ENCODE measurements around the gene FUCA1. TPM values are rescaled to one million over a fixed set of nuclear protein-coding genes. Genes with fewer than 3 reads are reported as not detected.

FUCA1 gene
- total and polyA plus RNA-seq, 2 of the 8 experiments (the other 6 are each of a cell fraction or from before 2014, with no cell fraction given): 5.9 to 6.4 TPM

DNA sequence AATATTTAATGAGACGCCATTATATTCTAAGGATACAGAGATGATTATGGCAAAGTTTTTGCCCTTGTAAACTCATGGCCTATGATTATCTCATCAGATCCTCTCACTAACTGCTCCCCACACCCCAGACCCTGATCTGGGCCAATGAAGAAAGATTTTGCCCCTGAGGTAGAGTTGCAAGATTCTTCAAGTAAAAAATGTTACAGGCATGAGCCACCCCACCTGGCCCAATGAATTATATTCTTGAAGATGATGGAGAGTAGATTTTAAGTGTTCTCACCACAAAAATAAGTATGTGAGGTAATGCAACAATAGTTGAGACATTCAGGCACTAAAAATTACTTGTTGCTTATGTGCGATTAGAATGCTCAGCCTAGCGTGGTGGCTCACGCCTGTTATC, 46.8 kb upstream of the FUCA1 start:
- TF ChIP-seq TEAD4 (IDR thresholded peaks at IDR 0.05; ENCODE audit: low read depth, low read length) (no peak), POLR2A (IDR thresholded peaks at IDR 0.05; ENCODE audit: control extremely low read depth in 1 of 2, low read depth in 2 of 2, low read length in 2 of 2) (no peak), EGR1 (IDR thresholded peaks at IDR 0.05; ENCODE audit: borderline replicate concordance, low read depth, low read length) (no peak), RFX5 (IDR thresholded peaks at IDR 0.05; ENCODE audit: borderline replicate concordance, low read depth, low read length) (no peak), SAP30 (IDR thresholded peaks at IDR 0.05; ENCODE audit: insufficient read depth, insufficient replicate concordance, low read length) (no peak), EP300 (IDR thresholded peaks at IDR 0.05; ENCODE audit: borderline replicate concordance in 1 of 2, low read depth in 2 of 2, low read length in 2 of 2) (no peak), HDAC2 (IDR thresholded peaks at IDR 0.05; ENCODE audit: borderline replicate concordance in 1 of 2, low read depth in 2 of 2, low read length in 2 of 2) (no peak), SP4 (IDR thresholded peaks at IDR 0.05; ENCODE audit: low read length) (no peak), RAD21 (IDR thresholded peaks at IDR 0.05 in 1 of 2, conservative IDR thresholded peaks at IDR 0.05 in 1 of 2; ENCODE audit: low read depth in 2 of 2, low read length in 2 of 2) (no peak), RXRA (IDR thresholded peaks at IDR 0.05; ENCODE audit: insufficient read depth, low read depth, low read length) (no peak), PHF8 (conservative IDR thresholded peaks at IDR 0.05; ENCODE audit: low read depth, low read length) (no peak)
- H3K79me1 ChIP-seq (ENCODE audit: low read depth, low read length): no peaks in the 10 kb centered on the region
- no peak overlapping the region for H3K27ac ChIP-seq (ENCODE audit: low read depth, low read length)
- H3K4ac ChIP-seq (replicated peaks; ENCODE audit: insufficient read length, low read depth, low read length): no peak overlapping the region
- no peak overlapping the region for H2BK15ac ChIP-seq (ENCODE audit: low read length)
- no peak overlapping the region for H3K9ac ChIP-seq (replicated peaks in 1 of 4; ENCODE audit: extremely low read depth in 1 of 4, low read depth in 3 of 4, low read length in 3 of 4)
- ChIA-PET POLR2A (ENCODE audit: partially characterized antibody) (no interaction called here), CTCF (ENCODE audit: partially characterized antibody) (interaction anchor here (2.5 kb wide), 1 partner anchor 104 kb away, joined by 32 read pairs; no protein-coding TSS in a partner anchor)
- no peak overlapping the region for H4K91ac ChIP-seq (replicated peaks; ENCODE audit: insufficient read length, low read length)
- H4K5ac ChIP-seq (ENCODE audit: insufficient read length, low read depth, low read length): no peak overlapping the region
- H4K8ac ChIP-seq (ENCODE audit: extremely low read depth, insufficient read depth, low read length): no peak overlapping the region
- H3K4me2 ChIP-seq (ENCODE audit: insufficient read depth in 1 of 2, low read depth in 2 of 2, low read length in 2 of 2): no peak overlapping the region
- FAIRE-seq (no peak), DNase-seq (ENCODE audit: low read depth in 1 of 2, low spot score in 2 of 2) (no peak)
- no peaks in the 10 kb centered on the region for H4K20me1 ChIP-seq (replicated peaks in 1 of 2; ENCODE audit: control insufficient read depth in 1 of 2, insufficient read depth in 2 of 2, low read length in 2 of 2)
- H3K79me2 ChIP-seq (ENCODE audit: control insufficient read depth in 1 of 2, insufficient read depth in 2 of 2, low read length in 2 of 2): no peaks in the 10 kb centered on the region
- 92% methylated on average over 4 of the region's 4 CpGs; no CpG with 5 or more reads in 1 of the 2 experiments for WGBS, 2 experiments (ENCODE audit: extremely low coverage in 1 of 2, insufficient coverage in 1 of 2, insufficient read length in 1 of 2, insufficient replicate concordance in 2 of 2, low coverage in 1 of 2, low lambda C conversion rate in 2 of 2, missing lambda C conversion rate in 1 of 2)
- H3K18ac ChIP-seq (ENCODE audit: extremely low read depth, low read length): no peak overlapping the region
- no peak overlapping the region for H2BK12ac ChIP-seq (ENCODE audit: low read depth, low read length)
- H3K14ac ChIP-seq (ENCODE audit: insufficient read length): no peak overlapping the region
- H3K4me1 ChIP-seq (replicated peaks in 1 of 4; ENCODE audit: control insufficient read depth in 3 of 4, insufficient read depth in 4 of 4, low read length in 3 of 4): peaks cover 0 to 2% (median 0%) of the 10 kb centered on the region in 4 experiments; a peak in 2 of 7 replicates
- H3K27me3 ChIP-seq (replicated peaks in 1 of 4; ENCODE audit: control insufficient read depth in 3 of 4, extremely low read depth in 1 of 4, insufficient read depth in 3 of 4, low read length in 3 of 4): no peaks in the 10 kb centered on the region
- no peaks in the 10 kb centered on the region for H3K9me3 ChIP-seq (ENCODE audit: insufficient read depth in 2 of 2, low read depth in 1 of 2, low read length in 1 of 2)
- no peak overlapping the region for H3K4me3 ChIP-seq (ENCODE audit: extremely low read depth in 1 of 4, insufficient read depth in 2 of 4, low read depth in 3 of 4, low read length in 4 of 4)
- no peak overlapping the region for H2AK5ac ChIP-seq (ENCODE audit: low read depth, low read length)
- H3K23me2 ChIP-seq (ENCODE audit: low read depth, low read length): no peaks in the 10 kb centered on the region
- no peak overlapping the region for H3K56ac ChIP-seq (replicated peaks; ENCODE audit: insufficient read length, low read depth, low read length)
- no peak overlapping the region for H2BK120ac ChIP-seq (replicated peaks; ENCODE audit: low read depth, low read length)
- no peak overlapping the region for H2BK5ac ChIP-seq (ENCODE audit: low read depth, low read length)
- H3K23ac ChIP-seq (ENCODE audit: insufficient read length): no peak overlapping the region
- no peaks in the 10 kb centered on the region; a peak in 1 of 8 replicates for H3K36me3 ChIP-seq (ENCODE audit: control insufficient read depth in 2 of 4, insufficient read depth in 4 of 4, low read length in 3 of 4)
- no peak overlapping the region for H2BK20ac ChIP-seq (ENCODE audit: low read length)
- H2AFZ ChIP-seq (ENCODE audit: low read length): no peak overlapping the region

Measured in H1 (cell line).